Stimulated activated CD8-positive, alpha-beta memory T cell treated with anti-CD3 and anti-CD28 coated beads, Interleukin-15, amount 100 ng/mL, for 1 hour (primary cell): ENCODE results near the gene GK.
"Not testable (repeated sequence)": the region's sequence is repeated elsewhere in the genome, so short reads cannot be mapped to it uniquely, and the experiment has no call there.

Source experiments
- DNase-seq: peaks from one replicate; pipeline ENCODE4 v3.0.0-alpha.2; 2020; ENCODE audit warnings: low read depth

GK gene

GRCh38 chrX:30712214-30712613 is 59.0 kb downstream of the GK start:
- DNase-seq: no peak

- DNase-seq: no peak
These were observed 59.9 kb downstream of the GK start for GRCh38 chrX:30713061-30713525.

- no peak for DNase-seq
These were observed 60.9 kb downstream of the GK start for GRCh38 chrX:30714138-30714537.

GRCh38 chrX:30715976-30716375 is 62.8 kb downstream of the GK start:
- DNase-seq: no peak

GRCh38 chrX:30733852-30734660 is 80.8 kb downstream of the GK start:
- DNase-seq: no peak

- DNase-seq: no peak
These were observed 81.6 kb downstream of the GK start for GRCh38 chrX:30734782-30735181.

GRCh38 chrX:30735839-30736238 is 82.6 kb downstream of the GK start:
- DNase-seq: peak; percentile 49

- DNase-seq: no peak
These were observed 88.3 kb downstream of the GK start for GRCh38 chrX:30741545-30741944.

- no peak for DNase-seq
These were observed 95.2 kb downstream of the GK start for GRCh38 chrX:30748342-30748960.

GRCh38 chrX:30751497-30751896 is 98.3 kb downstream of the GK start:
- no peak for DNase-seq

- no peak for DNase-seq
These were observed 109.5 kb downstream of the GK start for GRCh38 chrX:30762755-30763154.

GRCh38 chrX:30773764-30774163 is 120.5 kb downstream of the GK start:
- DNase-seq: not testable (repeated sequence)

- no peak for DNase-seq
These were observed 124.4 kb downstream of the GK start for GRCh38 chrX:30777575-30777974.

- DNase-seq: no peak
These were observed 126.3 kb downstream of the GK start for GRCh38 chrX:30779453-30780030.
